ENCODE data around the gene ATF4. TPM values are rescaled to one million over a fixed set of nuclear protein-coding genes. Genes with fewer than 3 reads are reported as not detected.

The ATF4 gene
- total RNA-seq, 1 donor from 2014 or later = 508 TPM

DNA sequence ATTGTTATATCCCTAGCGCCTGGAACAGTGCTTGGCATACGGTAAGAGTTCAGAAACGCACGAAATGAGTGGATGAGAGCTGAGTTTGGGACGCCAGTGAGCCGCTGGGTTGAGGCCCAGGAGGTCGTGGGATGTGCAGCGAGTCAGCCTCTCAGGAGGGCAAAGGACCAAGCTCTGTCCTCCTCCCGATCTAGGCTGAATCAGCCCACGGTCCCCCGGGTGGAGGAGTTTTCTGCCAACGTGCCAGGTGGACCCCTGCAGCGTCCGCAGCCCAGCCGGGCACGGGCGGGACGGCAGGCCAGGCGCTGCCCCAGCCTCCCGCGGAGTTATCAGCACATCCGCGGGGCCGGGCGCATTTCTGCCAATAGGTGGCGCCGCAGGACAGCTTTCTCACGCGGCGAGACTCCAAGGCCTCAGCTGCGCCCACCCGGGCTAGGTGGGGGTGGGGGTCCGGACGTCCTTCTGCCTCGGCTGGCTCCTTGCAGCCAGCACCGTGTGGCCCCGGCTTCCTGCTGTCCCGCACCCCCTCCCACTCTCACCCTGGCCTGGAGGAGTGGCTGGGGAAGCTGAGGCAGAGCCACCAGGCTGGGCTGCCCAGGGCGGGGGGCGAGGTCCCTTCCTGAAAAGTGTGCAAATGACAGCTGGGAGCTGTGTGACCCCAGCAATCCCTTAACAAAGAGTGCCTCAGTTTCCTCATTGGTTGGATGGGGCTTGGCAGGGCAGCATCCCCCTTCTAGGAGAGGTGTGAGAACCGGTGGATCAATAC lies 14.4 kb downstream of the ATF4 start:
- DNase-seq (ENCODE audit: low read depth) (no peak), FAIRE-seq (peak; percentile 13)
- Mint-ChIP-seq H3K36me3 (ENCODE audit: low read depth, unreplicated experiment) (peaks cover 4% of the 10 kb centered on the region), H3K27me3 (ENCODE audit: low read depth, unreplicated experiment) (peaks cover under 1% of the 10 kb centered on the region), H3K4me1 (ENCODE audit: low read depth, unreplicated experiment) (peaks cover 15% of the 10 kb centered on the region), H3K9me3 (ENCODE audit: unreplicated experiment) (no peaks in the 10 kb centered on the region), H3K27ac (ENCODE audit: unreplicated experiment) (no peak overlapping the region), H3K4me3 (ENCODE audit: unreplicated experiment) (peak overlapping the region; percentile 20)
- peak overlapping the region; percentile 87 for H2AFZ ChIP-seq (ENCODE audit: low read depth, low read length)
- no peaks in the 10 kb centered on the region for H3K9me3 ChIP-seq (ENCODE audit: insufficient read depth, low read depth, low read length)
- peak overlapping the region; percentile 79 for H3K4me2 ChIP-seq (ENCODE audit: low read length)
- H3K9ac ChIP-seq (ENCODE audit: low read length) = peak overlapping the region; percentile 58
- H3K27ac ChIP-seq (ENCODE audit: low read depth, low read length) = no peak overlapping the region
- no peaks in the 10 kb centered on the region for H3K27me3 ChIP-seq (ENCODE audit: insufficient read depth, low read length)
- peaks cover 22% of the 10 kb centered on the region for H3K4me1 ChIP-seq (ENCODE audit: insufficient read depth, low read length)
- no peak overlapping the region for H3K4me3 ChIP-seq (ENCODE audit: insufficient read depth, low read depth, low read length)
- H3K79me2 ChIP-seq (ENCODE audit: insufficient read depth, low read length) = peaks cover 27% of the 10 kb centered on the region
- TF ChIP-seq, protein P1, sequence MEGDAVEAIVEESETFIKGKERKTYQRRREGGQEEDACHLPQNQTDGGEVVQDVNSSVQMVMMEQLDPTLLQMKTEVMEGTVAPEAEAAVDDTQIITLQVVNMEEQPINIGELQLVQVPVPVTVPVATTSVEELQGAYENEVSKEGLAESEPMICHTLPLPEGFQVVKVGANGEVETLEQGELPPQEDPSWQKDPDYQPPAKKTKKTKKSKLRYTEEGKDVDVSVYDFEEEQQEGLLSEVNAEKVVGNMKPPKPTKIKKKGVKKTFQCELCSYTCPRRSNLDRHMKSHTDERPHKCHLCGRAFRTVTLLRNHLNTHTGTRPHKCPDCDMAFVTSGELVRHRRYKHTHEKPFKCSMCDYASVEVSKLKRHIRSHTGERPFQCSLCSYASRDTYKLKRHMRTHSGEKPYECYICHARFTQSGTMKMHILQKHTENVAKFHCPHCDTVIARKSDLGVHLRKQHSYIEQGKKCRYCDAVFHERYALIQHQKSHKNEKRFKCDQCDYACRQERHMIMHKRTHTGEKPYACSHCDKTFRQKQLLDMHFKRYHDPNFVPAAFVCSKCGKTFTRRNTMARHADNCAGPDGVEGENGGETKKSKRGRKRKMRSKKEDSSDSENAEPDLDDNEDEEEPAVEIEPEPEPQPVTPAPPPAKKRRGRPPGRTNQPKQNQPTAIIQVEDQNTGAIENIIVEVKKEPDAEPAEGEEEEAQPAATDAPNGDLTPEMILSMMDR (IDR thresholded peaks at IDR 0.05; ENCODE audit: insufficient read depth, low read depth, low read length) = peak; percentile 60
- TF ChIP-seq EZH2 (IDR thresholded peaks at IDR 0.05; ENCODE audit: insufficient read depth, low read length) = no peak
- H4K20me1 ChIP-seq (ENCODE audit: insufficient read depth, low read length) = peaks cover 24% of the 10 kb centered on the region
- peaks cover 5% of the 10 kb centered on the region for H3K36me3 ChIP-seq (ENCODE audit: insufficient read depth, low read length)

DNA sequence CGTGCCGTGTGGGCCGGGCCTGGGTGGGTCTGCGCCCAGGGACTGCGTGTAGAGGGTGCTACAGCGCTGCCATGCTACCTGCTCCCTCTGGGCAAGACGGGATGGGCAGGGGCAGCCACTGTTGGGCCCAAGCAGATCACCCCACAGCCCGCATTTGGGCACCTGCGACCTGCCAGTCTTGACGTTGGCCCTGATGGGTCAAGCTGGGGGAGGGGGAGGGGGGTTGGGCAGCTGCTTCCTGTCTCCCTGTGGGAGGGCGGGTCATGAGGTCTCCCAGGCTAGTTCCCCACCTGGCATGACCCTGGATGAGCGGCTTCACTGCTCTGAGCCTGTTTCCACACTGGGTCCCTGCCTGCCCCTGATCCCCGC lies 15.0 kb downstream of the ATF4 start:
- no peak overlapping the region for H3K27ac Mint-ChIP-seq (ENCODE audit: unreplicated experiment)
- Histone ChIP-seq H3K4me2 (ENCODE audit: low read length) (no peak overlapping the region), H4K20me1 (ENCODE audit: insufficient read depth, low read length) (peaks cover 18% of the 10 kb centered on the region), H3K4me1 (ENCODE audit: insufficient read depth, low read length) (peaks cover 22% of the 10 kb centered on the region), H3K79me2 (ENCODE audit: insufficient read depth, low read length) (peaks cover 22% of the 10 kb centered on the region), H3K4me3 (ENCODE audit: insufficient read depth, low read depth, low read length) (no peak overlapping the region), H2AFZ (ENCODE audit: low read depth, low read length) (no peak overlapping the region), H3K27ac (ENCODE audit: low read depth, low read length) (no peak overlapping the region), H3K9me3 (ENCODE audit: insufficient read depth, low read depth, low read length) (no peaks in the 10 kb centered on the region), H3K36me3 (ENCODE audit: insufficient read depth, low read length) (no peaks in the 10 kb centered on the region), H3K27me3 (ENCODE audit: insufficient read depth, low read length) (no peaks in the 10 kb centered on the region), H3K9ac (ENCODE audit: low read length) (peak overlapping the region; percentile 26)
- H3K4me3 Mint-ChIP-seq (ENCODE audit: unreplicated experiment) = no peak overlapping the region
- H3K9me3 Mint-ChIP-seq (ENCODE audit: unreplicated experiment) = no peaks in the 10 kb centered on the region
- peaks cover 12% of the 10 kb centered on the region for H3K4me1 Mint-ChIP-seq (ENCODE audit: low read depth, unreplicated experiment)
- no peak for TF ChIP-seq EZH2 (IDR thresholded peaks at IDR 0.05; ENCODE audit: insufficient read depth, low read length)
- TF ChIP-seq, protein P1 (IDR thresholded peaks at IDR 0.05; ENCODE audit: insufficient read depth, low read depth, low read length) = no peak
- H3K27me3 Mint-ChIP-seq (ENCODE audit: low read depth, unreplicated experiment) = peaks cover 6% of the 10 kb centered on the region
- DNase-seq (ENCODE audit: low read depth) (no peak), FAIRE-seq (no peak)
- no peaks in the 10 kb centered on the region for H3K36me3 Mint-ChIP-seq (ENCODE audit: low read depth, unreplicated experiment)

DNA sequence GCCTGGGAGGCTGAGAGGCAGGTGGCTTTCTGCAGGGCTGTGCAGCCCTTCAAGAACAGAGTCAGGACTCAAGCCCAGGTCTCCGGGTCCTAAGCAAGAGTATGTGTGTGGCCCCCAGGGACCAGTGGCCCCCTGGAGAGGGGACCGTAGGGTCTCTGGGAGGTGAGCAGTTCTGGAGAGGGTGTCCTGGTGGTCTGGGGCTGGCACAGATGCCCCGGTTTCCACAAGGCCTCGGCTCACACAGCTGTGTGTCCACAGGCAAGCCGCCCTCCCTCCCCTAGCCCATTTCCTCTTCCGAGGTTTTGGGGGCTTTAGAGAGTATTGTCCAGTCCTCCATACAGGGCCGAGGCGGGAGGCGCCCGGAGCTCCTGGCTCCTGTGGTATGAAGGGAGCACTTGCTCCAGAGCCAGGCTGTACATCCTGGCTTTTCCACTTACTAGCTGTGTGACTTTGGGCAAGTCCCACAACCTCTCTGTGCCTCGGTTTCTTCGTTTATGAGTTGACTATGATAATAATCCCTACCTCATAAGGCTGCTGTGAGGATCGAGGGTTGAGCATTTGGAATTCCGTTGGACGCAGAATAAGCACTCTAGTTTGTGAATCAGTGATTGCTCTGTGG lies 15.6 kb downstream of the ATF4 start:
- Mint-ChIP-seq H3K9me3 (ENCODE audit: unreplicated experiment) (no peaks in the 10 kb centered on the region), H3K4me3 (ENCODE audit: unreplicated experiment) (no peak overlapping the region), H3K36me3 (ENCODE audit: low read depth, unreplicated experiment) (no peaks in the 10 kb centered on the region), H3K4me1 (ENCODE audit: low read depth, unreplicated experiment) (peaks cover 8% of the 10 kb centered on the region), H3K27ac (ENCODE audit: unreplicated experiment) (no peak overlapping the region), H3K27me3 (ENCODE audit: low read depth, unreplicated experiment) (peaks cover 10% of the 10 kb centered on the region)
- Histone ChIP-seq H3K4me1 (ENCODE audit: insufficient read depth, low read length) (peaks cover 18% of the 10 kb centered on the region), H3K79me2 (ENCODE audit: insufficient read depth, low read length) (peaks cover 16% of the 10 kb centered on the region), H3K27ac (ENCODE audit: low read depth, low read length) (no peak overlapping the region), H3K9me3 (ENCODE audit: insufficient read depth, low read depth, low read length) (no peaks in the 10 kb centered on the region), H4K20me1 (ENCODE audit: insufficient read depth, low read length) (peaks cover 12% of the 10 kb centered on the region), H2AFZ (ENCODE audit: low read depth, low read length) (no peak overlapping the region), H3K4me3 (ENCODE audit: insufficient read depth, low read depth, low read length) (no peak overlapping the region), H3K27me3 (ENCODE audit: insufficient read depth, low read length) (no peaks in the 10 kb centered on the region), H3K36me3 (ENCODE audit: insufficient read depth, low read length) (no peaks in the 10 kb centered on the region), H3K4me2 (ENCODE audit: low read length) (no peak overlapping the region), H3K9ac (ENCODE audit: low read length) (no peak overlapping the region)
- TF ChIP-seq, protein P1 (IDR thresholded peaks at IDR 0.05; ENCODE audit: insufficient read depth, low read depth, low read length) = no peak
- TF ChIP-seq EZH2 (IDR thresholded peaks at IDR 0.05; ENCODE audit: insufficient read depth, low read length) = no peak
- DNase-seq (ENCODE audit: low read depth) (no peak), FAIRE-seq (no peak)
